H1 (cell line): ENCODE measurements around the gene ELMO1. TPM values are rescaled to one million over a fixed set of nuclear protein-coding genes. Genes with fewer than 3 reads are reported as not detected.

ENCODE experiments used
- CTCF ChIA-PET: fragments of 300-600 bp; sonication (Branson Sonifier 250); formaldehyde crosslinking; loops from one replicate; lab custom pipeline; 2021; ENCODE audit not compliant: partially characterized antibody; lab: Charles Lee
- POLR2A ChIA-PET: fragments of 300-600 bp; sonication (Branson Sonifier 250); formaldehyde crosslinking; loops from one replicate; lab custom pipeline; 2021; ENCODE audit warnings: inconsistent platforms; ENCODE audit not compliant: partially characterized antibody; lab: Charles Lee
- DNase-seq, 2 experiments: peaks; one replicate each; pipeline versions ENCODE4 v3.0.0 to v3.0.0-alpha.2; 2010 to 2022; ENCODE audit warnings: low spot score in 2 of 2, low read depth in 1 of 2, mixed read lengths in 1 of 2
- FAIRE-seq: peaks from 2 replicates; lab custom pipeline; 2011; peaks lifted over from hg19 to GRCh38; lab: Jason Lieb, UNC
- H2AFZ ChIP-seq: 2 replicates; pipeline ENCODE4 v1.8.1; 2012; ENCODE audit warnings: low read length, inconsistent platforms
- H2AK5ac ChIP-seq: 2 replicates; pipeline ENCODE4 v1.6.1; 2013; ENCODE audit warnings: low read depth, low read length
- H2BK120ac ChIP-seq: replicated peaks from 2 replicates; pipeline ENCODE3; 2013; ENCODE audit warnings: low read depth, low read length, inconsistent platforms
- H2BK12ac ChIP-seq: 2 replicates; pipeline ENCODE4 v1.6.1; 2013; ENCODE audit warnings: low read depth, low read length
- H2BK15ac ChIP-seq: 2 replicates; pipeline ENCODE4 v1.6.1; 2013; ENCODE audit warnings: low read length
- H2BK20ac ChIP-seq: 2 replicates; pipeline ENCODE4 v1.6.1; 2013; ENCODE audit warnings: low read length
- H2BK5ac ChIP-seq: 2 replicates; pipeline ENCODE4 v1.6.1; 2013; ENCODE audit warnings: low read depth, low read length
- H3K14ac ChIP-seq: 2 replicates; pipeline ENCODE4 v1.6.1; 2013; ENCODE audit warnings: inconsistent platforms; ENCODE audit not compliant: insufficient read length
- H3K18ac ChIP-seq: 2 replicates; pipeline ENCODE4 v1.6.1; 2013; ENCODE audit warnings: low read length; ENCODE audit errors: extremely low read depth
- H3K23ac ChIP-seq: 2 replicates; pipeline ENCODE4 v1.6.1; 2013; ENCODE audit warnings: inconsistent platforms; ENCODE audit not compliant: insufficient read length
- H3K23me2 ChIP-seq: 2 replicates; pipeline ENCODE4 v1.6.1; 2013; ENCODE audit warnings: low read depth, low read length
- H3K27ac ChIP-seq: 2 replicates; pipeline ENCODE4 v1.6.1; 2011; ENCODE audit warnings: low read depth, low read length, inconsistent platforms
- H3K27me3 ChIP-seq, 4 experiments: replicated peaks in 1 of 4; 1 replicate in 1 of 4; 2 replicates in 3 of 4; pipeline versions ENCODE4 v1.6.1 to v1.8.1; 2011 to 2013; ENCODE audit warnings: low read length in 3 of 4, mild to moderate bottlenecking in 3 of 4, inconsistent platforms in 2 of 4, mixed read lengths in 2 of 4, moderate library complexity in 1 of 4; ENCODE audit not compliant: control insufficient read depth in 3 of 4, insufficient read depth in 3 of 4; ENCODE audit errors: extremely low read depth in 1 of 4
- H3K36me3 ChIP-seq, 4 experiments: 2 replicates each; pipeline versions ENCODE4 v1.6.1 to v1.8.1; 2011 to 2013; ENCODE audit warnings: mild to moderate bottlenecking in 4 of 4, low read length in 3 of 4, moderate library complexity in 2 of 4, control low read depth in 1 of 4, inconsistent platforms in 1 of 4; ENCODE audit not compliant: insufficient read depth in 4 of 4, control insufficient read depth in 2 of 4
- H3K4ac ChIP-seq: replicated peaks from 2 replicates; pipeline ENCODE3; 2013; ENCODE audit warnings: low read length, low read depth, mixed read lengths, inconsistent platforms; ENCODE audit not compliant: insufficient read length
- H3K4me1 ChIP-seq, 4 experiments: replicated peaks in 1 of 4; 1 replicate in 1 of 4; 2 replicates in 3 of 4; pipeline versions ENCODE4 v1.6.1 to v1.8.1; 2011 to 2013; ENCODE audit warnings: low read length in 3 of 4, inconsistent platforms in 2 of 4, mixed read lengths in 1 of 4; ENCODE audit not compliant: insufficient read depth in 4 of 4, control insufficient read depth in 3 of 4
- H3K4me2 ChIP-seq, 2 experiments: 2 replicates each; pipeline versions ENCODE4 v1.6.1 to v1.8.1; 2011 to 2013; ENCODE audit warnings: low read depth in 2 of 2, low read length in 2 of 2, control low read depth in 1 of 2, inconsistent platforms in 1 of 2, mild to moderate bottlenecking in 1 of 2; ENCODE audit not compliant: insufficient read depth in 1 of 2
- H3K4me3 ChIP-seq, 4 experiments: fragments of 200-600, 300-600 bp in 1 of 4; sonication (generic), shearing (Covaris generic), sonication (Bioruptor Twin) in 1 of 4; 2 replicates each; pipeline versions ENCODE4 v1.5.1 to v1.8.1; 2011 to 2016; ENCODE audit warnings: low read length in 4 of 4, low read depth in 3 of 4, control low read depth in 2 of 4, inconsistent platforms in 2 of 4, mild to moderate bottlenecking in 2 of 4, mixed read lengths in 1 of 4, moderate library complexity in 1 of 4; ENCODE audit not compliant: insufficient read depth in 2 of 4; ENCODE audit errors: extremely low read depth in 1 of 4
- H3K56ac ChIP-seq: replicated peaks from 2 replicates; pipeline ENCODE3; 2013; ENCODE audit warnings: low read depth, mild to moderate bottlenecking, mixed read lengths, low read length, inconsistent platforms; ENCODE audit not compliant: insufficient read length
- H3K79me1 ChIP-seq: 2 replicates; pipeline ENCODE4 v1.6.1; 2013; ENCODE audit warnings: low read depth, low read length, control low read depth
- H3K79me2 ChIP-seq, 2 experiments: 2 replicates each; pipeline versions ENCODE4 v1.6.1 to v1.8.1; 2012 to 2013; ENCODE audit warnings: low read length in 2 of 2, mild to moderate bottlenecking in 2 of 2, inconsistent platforms in 1 of 2; ENCODE audit not compliant: insufficient read depth in 2 of 2, control insufficient read depth in 1 of 2
- H3K9ac ChIP-seq, 4 experiments: replicated peaks in 1 of 4; 1 replicate in 1 of 4; 2 replicates in 3 of 4; pipeline versions ENCODE4 v1.6.1 to v1.8.1; 2011 to 2013; ENCODE audit warnings: low read depth in 3 of 4, low read length in 3 of 4, control low read depth in 2 of 4, mild to moderate bottlenecking in 2 of 4, moderate library complexity in 2 of 4, inconsistent platforms in 1 of 4; ENCODE audit errors: extremely low read depth in 1 of 4
- H3K9me3 ChIP-seq, 2 experiments: 2 replicates each; pipeline versions ENCODE4 v1.6.1 to v1.8.1; 2012 to 2013; ENCODE audit warnings: mild to moderate bottlenecking in 2 of 2, moderate library complexity in 2 of 2, control low read depth in 1 of 2, inconsistent platforms in 1 of 2, low read depth in 1 of 2, low read length in 1 of 2, mixed read lengths in 1 of 2; ENCODE audit not compliant: insufficient read depth in 2 of 2
- H4K20me1 ChIP-seq, 2 experiments: replicated peaks in 1 of 2; 2 replicates each; pipeline versions ENCODE3 to v1.8.1; 2011 to 2013; ENCODE audit warnings: inconsistent platforms in 2 of 2, low read length in 2 of 2, mild to moderate bottlenecking in 1 of 2; ENCODE audit not compliant: insufficient read depth in 2 of 2, control insufficient read depth in 1 of 2
- H4K5ac ChIP-seq: 2 replicates; pipeline ENCODE4 v1.6.1; 2013; ENCODE audit warnings: low read length, low read depth, mixed read lengths, inconsistent platforms; ENCODE audit not compliant: insufficient read length
- H4K8ac ChIP-seq: 2 replicates; pipeline ENCODE4 v1.8.0; 2013; ENCODE audit warnings: mild to moderate bottlenecking, moderate library complexity, low read length, inconsistent platforms; ENCODE audit not compliant: insufficient read depth; ENCODE audit errors: extremely low read depth
- H4K91ac ChIP-seq: replicated peaks from 2 replicates; pipeline ENCODE3; 2013; ENCODE audit warnings: low read length, mixed read lengths, inconsistent platforms; ENCODE audit not compliant: insufficient read length
- CEBPB ChIP-seq: IDR thresholded peaks from 2 replicates; pipeline ENCODE4 v1.6.1; 2012; ENCODE audit warnings: low read depth, low read length
- EZH2 ChIP-seq: fragments of 200-600 bp; sonication (generic); IDR thresholded peaks from 2 replicates; pipeline ENCODE4 v1.7.1; 2012; ENCODE audit warnings: low read depth, mild to moderate bottlenecking, moderate library complexity, low read length, inconsistent platforms; ENCODE audit not compliant: severe bottlenecking
- POLR2AphosphoS5 ChIP-seq: IDR thresholded peaks from 2 replicates; pipeline ENCODE4 v1.6.1; 2011; ENCODE audit warnings: low read depth, low read length
- SIN3A ChIP-seq, 2 experiments: IDR thresholded peaks in 1 of 2; conservative IDR thresholded peaks in 1 of 2; 2 replicates each; pipeline ENCODE4 v1.6.1; 2011 to 2012; ENCODE audit warnings: low read length in 2 of 2, improper control_type of control experiment in 1 of 2, low read depth in 1 of 2, mild to moderate bottlenecking in 1 of 2
- SIRT6 ChIP-seq: IDR thresholded peaks from one replicate; pipeline ENCODE4 v1.7.1; 2012; ENCODE audit warnings: low read length, inconsistent platforms
- SIX5 ChIP-seq: IDR thresholded peaks from 2 replicates; pipeline ENCODE4 v1.6.1; 2011; ENCODE audit warnings: mild to moderate bottlenecking, low read depth, low read length
- SRF ChIP-seq: IDR thresholded peaks from 2 replicates; pipeline ENCODE4 v1.6.1; 2011; ENCODE audit warnings: mild to moderate bottlenecking, low read depth, low read length, moderate library complexity
- SUZ12 ChIP-seq: fragments of 200-600 bp; sonication (generic); IDR thresholded peaks from 2 replicates; pipeline ENCODE4 v1.6.1; 2012; ENCODE audit warnings: mild to moderate bottlenecking, inconsistent platforms, low read length, moderate library complexity, mixed read lengths
- TEAD4 ChIP-seq: IDR thresholded peaks from 2 replicates; pipeline ENCODE4 v1.6.1; 2012; ENCODE audit warnings: low read depth, low read length, inconsistent platforms, mixed read lengths
- WGBS, 2 experiments: shearing (Covaris generic) in 1 of 2; methylation state at CpG; one replicate each; pipeline versions ENCODE4 v1.1.6 to v1.1.7; 2013 to 2015; ENCODE audit warnings: low lambda C conversion rate in 2 of 2, mixed read lengths in 2 of 2, inconsistent platforms in 1 of 2, low coverage in 1 of 2, missing lambda C conversion rate in 1 of 2; ENCODE audit not compliant: insufficient replicate concordance in 2 of 2, insufficient coverage in 1 of 2, insufficient read length in 1 of 2; ENCODE audit errors: extremely low coverage in 1 of 2, missing lambda C conversion rate in 1 of 2; 5-methylcytosine and 5-hydroxymethylcytosine counted together
- polyA plus RNA-seq, 7 experiments: library from polyadenylated mRNA; depleted of rRNA in 3 of 7; stranded (reverse) in 5 of 7; unstranded in 2 of 7; fragments of >200 nt in 5 of 7; fragments of 200-250 nt in 2 of 7; gene quantifications; 1 replicate in 5 of 7; 2 replicates in 1 of 7; 4 replicates in 1 of 7; pipeline versions ENCODE4 v1.2.1 to v1.2.3, GENCODE V29; 2011 to 2013; ENCODE audit warnings: missing spikeins in 2 of 7, mixed read lengths in 2 of 7
- total RNA-seq: library from RNA; stranded (reverse); fragmentation: NEBNext Ultra II Directional; extraction: Animal tissue kit (Norgen Biotek cat#: 25700); gene quantifications from 2 replicates; pipeline ENCODE4 v1.2.1, GENCODE V29; 2021
- TF ChIP-seq, protein P1 (sequence below): IDR thresholded peaks from 2 replicates; pipeline ENCODE4 v1.6.1; 2012; ENCODE audit warnings: inconsistent platforms
- TF ChIP-seq, protein P2 (sequence below), 3 experiments: IDR thresholded peaks; 1 replicate in 2 of 3; 2 replicates in 1 of 3; pipeline versions ENCODE4 v1.5.1 to v1.6.1; 2011; ENCODE audit warnings: low read length in 3 of 3, mild to moderate bottlenecking in 3 of 3, inconsistent platforms in 2 of 3, low read depth in 1 of 3, moderate library complexity in 1 of 3; ENCODE audit not compliant: insufficient read depth in 1 of 3; ENCODE audit errors: control extremely low read depth in 1 of 3

ELMO1 gene
- total and polyA plus RNA-seq, 2 of the 8 experiments (the other 6 are each of a cell fraction or from before 2014, with no cell fraction given), result 18.4 to 21.0 TPM

DNA sequence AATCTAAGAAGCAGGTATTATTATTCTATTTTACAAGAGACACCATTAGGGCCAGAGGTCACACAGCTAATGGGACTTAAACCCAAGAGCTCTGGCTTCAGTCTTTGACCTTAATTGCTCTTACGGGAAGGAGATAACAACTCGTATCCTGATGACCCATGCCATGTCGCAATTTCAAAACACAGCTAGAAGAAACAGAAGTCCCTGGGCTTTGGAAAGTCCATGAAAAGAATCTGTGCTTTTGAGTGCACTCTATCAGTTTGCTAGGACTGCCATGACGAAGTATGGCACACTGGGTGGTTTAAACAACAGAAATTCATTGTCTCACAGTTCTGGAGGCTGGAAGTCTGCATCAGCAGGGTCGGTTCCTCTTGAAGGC, 476.5 kb downstream of the ELMO1 start:
- CTCF ChIA-PET, result interaction anchor here (1.1 to 2.7 kb wide), 4 partner anchors 11 to 210 kb away, joined by 3 to 20 read pairs (median 10); no protein-coding TSS in a partner anchor
- Histone ChIP-seq H3K4me1 (peaks cover 0 to 4% (median 0%) of the 10 kb centered on the region in 4 experiments; a peak in 1 of 7 replicates), H3K36me3 (no peaks in the 10 kb centered on the region), H3K4me2 (no peak overlapping the region), H3K27me3 (no peaks in the 10 kb centered on the region), H3K18ac (no peak overlapping the region), H2BK20ac (no peak overlapping the region), H3K9ac (no peak overlapping the region), H2BK5ac (no peak overlapping the region), H2BK15ac (no peak overlapping the region), H4K20me1 (no peaks in the 10 kb centered on the region), H4K91ac (no peak overlapping the region), H3K79me1 (no peaks in the 10 kb centered on the region), H2BK120ac (no peak overlapping the region), H2BK12ac (no peak overlapping the region), H3K27ac (no peak overlapping the region), H2AK5ac (no peak overlapping the region), H3K23me2 (no peaks in the 10 kb centered on the region), H4K8ac (no peak overlapping the region), H3K56ac (no peak overlapping the region), H2AFZ (no peak overlapping the region), H3K4ac (no peak overlapping the region), H3K23ac (no peak overlapping the region), H3K14ac (no peak overlapping the region), H3K9me3 (no peaks in the 10 kb centered on the region; a peak in 1 of 4 replicates), H3K4me3 (no peak overlapping the region), H4K5ac (no peak overlapping the region), H3K79me2 (no peaks in the 10 kb centered on the region)
- TF ChIP-seq SUZ12, result no peak
- no peak for TF ChIP-seq SIX5
- TF ChIP-seq, protein P1, sequence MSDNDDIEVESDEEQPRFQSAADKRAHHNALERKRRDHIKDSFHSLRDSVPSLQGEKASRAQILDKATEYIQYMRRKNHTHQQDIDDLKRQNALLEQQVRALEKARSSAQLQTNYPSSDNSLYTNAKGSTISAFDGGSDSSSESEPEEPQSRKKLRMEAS, result no peak
- TF ChIP-seq TEAD4, result no peak
- TF ChIP-seq SIN3A (conservative IDR thresholded peaks at IDR 0.05 in 1 of 2, IDR thresholded peaks at IDR 0.05 in 1 of 2; ENCODE audit: low read depth in 1 of 2, low read length in 2 of 2), result no peak
- TF ChIP-seq POLR2AphosphoS5, result no peak
- TF ChIP-seq CEBPB, result no peak
- TF ChIP-seq SIRT6, result no peak
- no peak for TF ChIP-seq SRF
- no peak for TF ChIP-seq EZH2
- TF ChIP-seq, protein P2, sequence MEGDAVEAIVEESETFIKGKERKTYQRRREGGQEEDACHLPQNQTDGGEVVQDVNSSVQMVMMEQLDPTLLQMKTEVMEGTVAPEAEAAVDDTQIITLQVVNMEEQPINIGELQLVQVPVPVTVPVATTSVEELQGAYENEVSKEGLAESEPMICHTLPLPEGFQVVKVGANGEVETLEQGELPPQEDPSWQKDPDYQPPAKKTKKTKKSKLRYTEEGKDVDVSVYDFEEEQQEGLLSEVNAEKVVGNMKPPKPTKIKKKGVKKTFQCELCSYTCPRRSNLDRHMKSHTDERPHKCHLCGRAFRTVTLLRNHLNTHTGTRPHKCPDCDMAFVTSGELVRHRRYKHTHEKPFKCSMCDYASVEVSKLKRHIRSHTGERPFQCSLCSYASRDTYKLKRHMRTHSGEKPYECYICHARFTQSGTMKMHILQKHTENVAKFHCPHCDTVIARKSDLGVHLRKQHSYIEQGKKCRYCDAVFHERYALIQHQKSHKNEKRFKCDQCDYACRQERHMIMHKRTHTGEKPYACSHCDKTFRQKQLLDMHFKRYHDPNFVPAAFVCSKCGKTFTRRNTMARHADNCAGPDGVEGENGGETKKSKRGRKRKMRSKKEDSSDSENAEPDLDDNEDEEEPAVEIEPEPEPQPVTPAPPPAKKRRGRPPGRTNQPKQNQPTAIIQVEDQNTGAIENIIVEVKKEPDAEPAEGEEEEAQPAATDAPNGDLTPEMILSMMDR (IDR thresholded peaks at IDR 0.05; ENCODE audit: control extremely low read depth in 1 of 3, insufficient read depth in 1 of 3, low read depth in 1 of 3, low read length in 3 of 3), result no peak
- FAIRE-seq (no peak), DNase-seq (no peak)
- WGBS, 2 experiments, result 90% methylated on average over 5 of the region's 5 CpGs; no CpG with 5 or more reads in 1 of the 2 experiments
- POLR2A ChIA-PET, result no interaction called here
